Umbilical cord (tissue), 2 donors: ENCODE results near the gene ATXN2. TPM values are rescaled to one million over a fixed set of nuclear protein-coding genes. Genes with fewer than 3 reads are reported as not detected.
"Not testable (repeated sequence)": the region's sequence is repeated elsewhere in the genome, so short reads cannot be mapped to it uniquely, and the experiment has no call there.

Experiments
- DNase-seq: peaks from one replicate; pipeline ENCODE4 v3.0.0-alpha.2; 2015; ENCODE audit warnings: low spot score
- total RNA-seq: library from RNA; depleted of rRNA; stranded (reverse); fragments of >200 nt; gene quantifications from one replicate; pipeline ENCODE4 v1.2.3, GENCODE V29; 2014; ENCODE audit warnings: low replicate concordance; ENCODE audit not compliant: insufficient read depth

The ATXN2 gene
- total RNA-seq, 1 donor from 2014 or later, result 79.2 TPM

GRCh38 chr12:111574797-111575443 lies 24.2 kb downstream of the ATXN2 start:
- DNase-seq, result no peak

GRCh38 chr12:111573476-111573875 lies 25.6 kb downstream of the ATXN2 start:
- no peak for DNase-seq

GRCh38 chr12:111570084-111570961 lies 28.8 kb downstream of the ATXN2 start:
- DNase-seq, result peak; percentile 57

- no peak for DNase-seq
These were observed 29.6 kb downstream of the ATXN2 start for GRCh38 chr12:111569363-111570083.

- DNase-seq, result not testable (repeated sequence)
These were observed 38.3 kb downstream of the ATXN2 start for GRCh38 chr12:111560844-111561243.

- DNase-seq, result no peak
These were observed 41.1 kb downstream of the ATXN2 start for GRCh38 chr12:111558107-111558376.

- no peak for DNase-seq
These were observed 41.6 kb downstream of the ATXN2 start for GRCh38 chr12:111557271-111558106.

- DNase-seq, result no peak
These were observed 42.4 kb downstream of the ATXN2 start for GRCh38 chr12:111556676-111557075.

- not testable (repeated sequence) for DNase-seq
These were observed 43.8 kb downstream of the ATXN2 start for GRCh38 chr12:111555313-111555712.

- DNase-seq, result no peak
These were observed 52.2 kb downstream of the ATXN2 start for GRCh38 chr12:111546758-111547383.

GRCh38 chr12:111546171-111546570 lies 52.9 kb downstream of the ATXN2 start:
- DNase-seq, result no peak

GRCh38 chr12:111544032-111544431 lies 55.1 kb downstream of the ATXN2 start:
- DNase-seq, result no peak

GRCh38 chr12:111532751-111533150 lies 66.4 kb downstream of the ATXN2 start:
- no peak for DNase-seq

GRCh38 chr12:111529424-111530368 lies 69.4 kb downstream of the ATXN2 start:
- DNase-seq, result peak; percentile 64

GRCh38 chr12:111523587-111524167 lies 75.4 kb downstream of the ATXN2 start:
- DNase-seq, result no peak

GRCh38 chr12:111521801-111522200 lies 77.3 kb downstream of the ATXN2 start:
- DNase-seq, result no peak

GRCh38 chr12:111519937-111520336 lies 79.2 kb downstream of the ATXN2 start:
- DNase-seq, result no peak

- no peak for DNase-seq
These were observed 80.0 kb downstream of the ATXN2 start for GRCh38 chr12:111519083-111519482.

GRCh38 chr12:111507719-111508118 lies 91.4 kb downstream of the ATXN2 start:
- DNase-seq, result not testable (repeated sequence)

GRCh38 chr12:111507258-111507657 lies 91.9 kb downstream of the ATXN2 start:
- DNase-seq, result not testable (repeated sequence)
